D721Med (cell line): ENCODE data around the gene DNAAF2.
"Not testable (repeated sequence)": the region's sequence is repeated elsewhere in the genome, so short reads cannot be mapped to it uniquely, and the experiment has no call there.

Experiments
- DNase-seq: peaks from one replicate; pipeline ENCODE4 v3.0.0; 2011; ENCODE audit warnings: low spot score; ENCODE audit not compliant: insufficient read length
- FAIRE-seq: peaks from 2 replicates; lab custom pipeline; 2011; peaks lifted over from hg19 to GRCh38; lab: Jason Lieb, UNC
- TF ChIP-seq, protein P1 (sequence below): IDR thresholded peaks from 2 replicates; pipeline ENCODE4 v1.5.1; 2012; ENCODE audit warnings: mild to moderate bottlenecking, control low read depth; ENCODE audit not compliant: insufficient read depth; ENCODE audit errors: missing control alignments

Gene DNAAF2

DNA sequence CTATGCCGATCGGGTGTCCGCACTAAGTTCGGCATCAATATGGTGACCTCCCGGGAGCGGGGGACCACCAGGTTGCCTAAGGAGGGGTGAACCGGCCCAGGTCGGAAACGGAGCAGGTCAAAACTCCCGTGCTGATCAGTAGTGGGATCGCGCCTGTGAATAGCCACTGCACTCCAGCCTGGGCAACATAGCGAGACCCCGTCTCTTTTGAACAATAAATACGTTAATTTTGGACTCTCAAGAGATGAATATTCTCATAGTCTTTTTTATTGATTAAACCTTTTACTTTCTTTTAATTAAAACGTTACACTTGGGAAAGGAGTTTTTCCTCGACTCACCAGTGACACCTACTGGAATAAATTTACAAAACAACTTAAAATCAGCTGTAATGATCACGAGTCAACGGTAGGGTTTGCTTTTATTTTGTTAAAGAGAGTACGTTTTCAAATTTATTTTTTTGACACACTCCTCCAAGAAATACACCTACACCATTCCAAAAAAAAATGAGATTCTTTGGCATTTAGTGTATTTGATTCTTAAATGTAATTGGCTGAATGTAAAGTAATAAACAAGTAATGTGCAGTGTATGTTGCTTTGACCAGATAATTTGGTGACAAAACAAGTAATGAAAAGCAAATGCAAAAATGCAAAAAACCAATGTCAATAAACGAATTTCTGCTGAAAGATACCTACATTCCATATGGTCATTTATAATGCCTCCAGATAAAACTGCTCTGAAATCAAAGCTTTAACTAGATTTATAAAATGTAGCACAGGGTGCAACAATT, 48.2 kb downstream of the DNAAF2 start:
- no peak for FAIRE-seq
- TF ChIP-seq, protein P1, sequence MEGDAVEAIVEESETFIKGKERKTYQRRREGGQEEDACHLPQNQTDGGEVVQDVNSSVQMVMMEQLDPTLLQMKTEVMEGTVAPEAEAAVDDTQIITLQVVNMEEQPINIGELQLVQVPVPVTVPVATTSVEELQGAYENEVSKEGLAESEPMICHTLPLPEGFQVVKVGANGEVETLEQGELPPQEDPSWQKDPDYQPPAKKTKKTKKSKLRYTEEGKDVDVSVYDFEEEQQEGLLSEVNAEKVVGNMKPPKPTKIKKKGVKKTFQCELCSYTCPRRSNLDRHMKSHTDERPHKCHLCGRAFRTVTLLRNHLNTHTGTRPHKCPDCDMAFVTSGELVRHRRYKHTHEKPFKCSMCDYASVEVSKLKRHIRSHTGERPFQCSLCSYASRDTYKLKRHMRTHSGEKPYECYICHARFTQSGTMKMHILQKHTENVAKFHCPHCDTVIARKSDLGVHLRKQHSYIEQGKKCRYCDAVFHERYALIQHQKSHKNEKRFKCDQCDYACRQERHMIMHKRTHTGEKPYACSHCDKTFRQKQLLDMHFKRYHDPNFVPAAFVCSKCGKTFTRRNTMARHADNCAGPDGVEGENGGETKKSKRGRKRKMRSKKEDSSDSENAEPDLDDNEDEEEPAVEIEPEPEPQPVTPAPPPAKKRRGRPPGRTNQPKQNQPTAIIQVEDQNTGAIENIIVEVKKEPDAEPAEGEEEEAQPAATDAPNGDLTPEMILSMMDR: peak; percentile 90
- no peak for DNase-seq

DNA sequence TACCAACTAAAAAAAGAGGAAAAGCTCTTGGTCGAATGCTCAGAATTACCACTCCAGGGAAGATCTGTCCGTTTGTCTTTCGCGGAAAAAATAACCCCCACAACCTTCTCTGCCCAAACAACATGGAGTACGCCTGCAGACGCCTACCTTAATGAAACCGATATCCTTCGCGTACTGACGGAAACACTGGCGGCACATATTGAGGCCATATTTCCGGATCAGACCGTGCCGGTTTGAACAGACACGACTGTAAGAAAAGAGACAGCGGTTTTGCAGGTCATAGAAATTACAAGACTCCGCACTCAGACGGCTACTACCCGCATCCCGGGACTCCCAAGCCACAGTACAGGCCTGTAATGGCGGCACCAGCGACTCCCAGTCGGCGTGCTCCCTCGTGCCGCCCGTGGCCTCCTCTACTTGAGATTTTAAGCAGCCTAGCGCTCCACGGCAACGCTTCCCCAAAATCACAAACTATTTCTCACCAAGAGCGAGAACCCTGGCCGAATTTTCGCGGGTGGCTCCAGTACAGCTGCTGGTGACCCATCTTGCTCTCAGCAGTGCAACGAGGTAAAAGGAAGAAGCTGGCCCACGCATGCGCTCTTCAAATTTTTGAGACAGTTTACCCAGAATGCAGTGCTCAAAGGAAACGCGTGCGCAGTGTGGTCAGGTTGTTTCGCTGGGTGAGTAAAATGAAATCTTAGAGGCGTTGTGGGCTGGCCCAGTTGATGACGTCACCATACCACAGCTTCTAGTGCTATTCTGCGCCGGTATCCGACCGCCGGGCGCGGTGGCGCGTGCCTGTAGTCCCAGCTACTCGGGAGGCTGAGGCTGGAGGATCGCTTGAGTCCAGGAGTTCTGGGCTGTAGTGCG, 49.0 kb downstream of the DNAAF2 start, which contains the start of gene RPS29:
RPS29 (minus strand) TSS at position 578 of the 870 bp plus-strand sequence; CDS start at position 544, 34 bp downstream.
- DNase-seq (peak; percentile 68), FAIRE-seq (no peak)
- TF ChIP-seq, protein P1: no peak

DNA sequence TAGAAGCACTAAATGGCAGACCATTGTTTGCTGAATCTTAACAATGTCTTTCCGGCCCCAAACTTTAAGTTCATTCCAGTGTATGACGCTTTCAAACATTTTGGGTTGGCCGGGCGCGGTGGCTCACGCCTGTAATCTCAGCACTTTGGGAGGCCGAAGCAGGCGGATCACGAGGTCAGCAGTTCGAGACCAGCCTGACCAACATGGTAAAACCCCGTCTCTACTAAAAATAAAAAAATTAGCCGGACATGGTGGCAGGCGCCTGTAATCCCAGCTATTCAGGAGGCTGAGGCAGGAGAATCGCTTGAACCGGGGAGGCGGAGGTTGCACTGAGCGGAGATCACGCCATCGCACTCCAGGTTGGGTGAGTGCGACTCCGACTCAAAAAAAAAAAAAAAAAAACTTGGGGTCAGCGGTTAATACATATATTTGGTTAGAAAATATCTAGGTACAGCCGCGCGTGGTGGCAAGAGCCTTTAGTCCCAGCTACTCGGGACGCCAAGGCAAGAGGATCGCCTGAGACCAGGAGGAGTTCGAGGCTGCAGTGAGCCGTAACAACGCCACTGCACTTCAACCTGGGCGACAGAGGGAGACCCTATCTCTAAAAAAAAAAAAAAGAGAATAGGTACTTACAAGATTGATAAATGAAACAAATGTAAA, 49.9 kb downstream of the DNAAF2 start:
- not testable (repeated sequence) for DNase-seq, FAIRE-seq

DNA sequence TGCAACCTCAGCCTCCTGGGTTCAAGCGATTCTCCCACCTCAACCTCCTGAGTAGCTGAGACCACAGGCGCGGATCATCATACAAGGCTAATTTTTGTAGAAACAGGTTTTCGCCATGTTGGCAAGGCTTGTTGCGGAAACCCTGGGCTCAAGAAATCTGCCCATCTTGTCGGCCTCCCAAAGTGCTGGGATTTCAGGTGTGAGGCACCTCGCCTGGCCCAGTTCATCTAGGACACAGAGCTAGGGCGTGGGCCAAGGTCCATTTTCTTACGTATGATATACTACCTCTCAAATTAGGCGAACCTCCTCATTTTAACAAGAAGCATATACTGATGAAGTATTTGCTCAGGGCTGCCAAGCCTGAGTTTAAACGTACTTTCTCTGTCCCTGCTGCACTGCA, 51.0 kb downstream of the DNAAF2 start:
- FAIRE-seq (no peak), DNase-seq (no peak)
- TF ChIP-seq, protein P1: no peak

DNA sequence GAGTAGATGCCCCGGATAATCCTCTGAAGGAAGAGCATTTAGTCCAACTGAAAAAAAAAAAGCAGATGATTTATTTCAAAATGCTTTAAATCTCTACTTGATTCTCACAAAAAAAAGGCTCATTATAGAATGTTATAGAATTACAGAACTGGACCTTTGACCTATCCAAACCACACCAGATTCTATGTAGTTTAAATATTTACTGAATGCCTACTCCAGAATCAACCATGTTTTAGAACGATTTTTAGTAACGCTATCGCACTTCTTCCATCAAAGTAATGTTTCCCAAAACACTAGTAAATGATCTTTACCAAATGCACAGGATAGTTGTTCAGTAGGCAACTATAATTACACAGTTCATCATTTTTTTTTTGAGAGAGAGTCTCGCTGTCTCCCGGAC, 51.4 kb downstream of the DNAAF2 start:
- no peak for FAIRE-seq
- no peak for DNase-seq
- TF ChIP-seq, protein P1: no peak

DNA sequence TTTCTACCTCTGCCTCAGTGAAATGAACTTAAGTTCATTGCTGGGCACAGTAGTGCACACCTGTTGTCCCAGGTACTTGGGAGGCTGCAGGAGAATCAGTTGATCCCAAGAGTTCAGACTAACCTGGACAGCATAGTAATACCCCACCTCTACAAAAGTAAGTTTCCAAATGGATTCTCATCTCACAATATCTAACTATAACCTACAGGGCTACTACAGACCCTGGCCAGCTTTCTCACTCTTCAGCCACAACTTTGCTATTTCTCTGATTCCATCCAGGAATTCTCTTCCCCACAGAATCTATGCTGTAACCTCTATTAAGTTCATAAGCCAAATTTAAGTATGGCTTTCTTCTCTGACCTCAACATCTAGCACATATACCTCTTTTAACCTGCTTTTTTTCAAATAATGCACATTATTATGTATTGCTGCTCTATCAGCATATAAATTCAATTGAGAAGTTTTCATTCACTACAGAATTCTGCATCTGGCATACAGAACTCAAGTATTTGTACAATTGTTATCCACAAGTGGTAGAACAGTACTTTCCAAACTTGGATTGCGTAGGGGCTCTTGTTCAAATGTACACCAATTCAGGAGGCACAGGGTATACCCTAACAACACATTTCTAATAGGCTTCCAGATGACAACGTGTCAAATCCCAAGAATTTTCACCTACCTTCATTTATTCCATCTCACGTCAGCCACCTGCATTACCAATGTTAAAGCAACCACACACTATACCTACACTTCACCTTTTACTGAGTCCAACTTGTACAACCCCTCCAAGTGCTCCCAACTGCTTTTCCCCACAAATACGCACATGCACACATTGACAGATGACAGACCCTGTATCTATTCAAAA, 52.7 kb downstream of the DNAAF2 start:
- no peak for FAIRE-seq

More for the DNA sequence above, 52.7 kb downstream of the DNAAF2 start:
- TF ChIP-seq, protein P1: no peak
- no peak for DNase-seq
